Adrenal gland (tissue), 5 donors: Measurements from ENCODE around the gene PEAK1.

Experiments used
- POLR2A ChIP-seq, 2 donors: fragments of 450-650 bp; IDR thresholded peaks; one replicate each; pipeline ENCODE4 v1.6.1; 2017; ENCODE audit warnings: antibody characterized with exemption in 2 of 2, mild to moderate bottlenecking in 2 of 2, moderate library complexity in 1 of 2
- TF ChIP-seq, protein P1 (sequence below), 6 experiments: fragments of 450-650 bp in 4 of 6; fragments of 200-600 bp in 2 of 6; sonication (generic) in 1 of 6; IDR thresholded peaks; 1 replicate in 5 of 6; 2 replicates in 1 of 6; pipeline versions ENCODE4 v1.5.1 to v1.8.0; 2016 to 2021; ENCODE audit warnings: antibody characterized with exemption in 6 of 6, mild to moderate bottlenecking in 2 of 6, moderate library complexity in 1 of 6
- donor health status: DM: no; HTN: no; CAD: no.

DNA sequence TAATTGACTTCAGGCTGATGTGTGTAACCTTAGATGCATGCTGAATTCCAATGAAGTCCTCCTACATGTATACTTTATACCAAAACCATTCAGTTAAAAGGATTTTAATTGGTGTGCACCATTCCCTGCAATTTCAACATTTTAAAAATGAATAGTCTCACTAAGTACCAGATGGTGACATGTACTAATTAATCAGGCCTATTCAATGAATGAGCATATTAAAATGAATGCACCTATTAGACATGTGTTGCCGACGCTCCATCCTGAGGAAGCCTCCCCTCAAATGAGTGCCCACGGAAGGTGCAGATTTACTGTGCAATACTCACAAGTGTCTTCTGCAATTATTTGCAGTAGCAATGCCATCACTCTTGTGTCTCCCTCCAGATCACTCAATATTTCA, 224.3 kb downstream of the PEAK1 start:
- TF ChIP-seq, protein P1, sequence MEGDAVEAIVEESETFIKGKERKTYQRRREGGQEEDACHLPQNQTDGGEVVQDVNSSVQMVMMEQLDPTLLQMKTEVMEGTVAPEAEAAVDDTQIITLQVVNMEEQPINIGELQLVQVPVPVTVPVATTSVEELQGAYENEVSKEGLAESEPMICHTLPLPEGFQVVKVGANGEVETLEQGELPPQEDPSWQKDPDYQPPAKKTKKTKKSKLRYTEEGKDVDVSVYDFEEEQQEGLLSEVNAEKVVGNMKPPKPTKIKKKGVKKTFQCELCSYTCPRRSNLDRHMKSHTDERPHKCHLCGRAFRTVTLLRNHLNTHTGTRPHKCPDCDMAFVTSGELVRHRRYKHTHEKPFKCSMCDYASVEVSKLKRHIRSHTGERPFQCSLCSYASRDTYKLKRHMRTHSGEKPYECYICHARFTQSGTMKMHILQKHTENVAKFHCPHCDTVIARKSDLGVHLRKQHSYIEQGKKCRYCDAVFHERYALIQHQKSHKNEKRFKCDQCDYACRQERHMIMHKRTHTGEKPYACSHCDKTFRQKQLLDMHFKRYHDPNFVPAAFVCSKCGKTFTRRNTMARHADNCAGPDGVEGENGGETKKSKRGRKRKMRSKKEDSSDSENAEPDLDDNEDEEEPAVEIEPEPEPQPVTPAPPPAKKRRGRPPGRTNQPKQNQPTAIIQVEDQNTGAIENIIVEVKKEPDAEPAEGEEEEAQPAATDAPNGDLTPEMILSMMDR (IDR thresholded peaks at IDR 0.05) = no peak
- no peak for TF ChIP-seq POLR2A (IDR thresholded peaks at IDR 0.05)
